Effector memory CD4-positive, alpha-beta T cell (primary cell): ENCODE results near the gene CENPP.

ENCODE experiments used
- DNase-seq, 3 donors: peaks; one replicate each; pipeline ENCODE4 v3.0.0-alpha.2; 2020
- H3K27ac ChIP-seq: 2 replicates; pipeline ENCODE4 v1.7.0; 2013; ENCODE audit warnings: mild to moderate bottlenecking, low read length, moderate library complexity; ENCODE audit not compliant: insufficient read depth, poor library complexity, severe bottlenecking
- H3K27me3 ChIP-seq: replicated peaks from 2 replicates; pipeline ENCODE4 v1.7.0; 2013; ENCODE audit warnings: mild to moderate bottlenecking, low read length; ENCODE audit not compliant: insufficient read depth, control insufficient read depth, poor library complexity, severe bottlenecking
- H3K36me3 ChIP-seq: 2 replicates; pipeline ENCODE4 v1.7.0; 2013; ENCODE audit warnings: mild to moderate bottlenecking, low read length, moderate library complexity; ENCODE audit not compliant: control insufficient read depth, insufficient read depth
- H3K4me1 ChIP-seq: 2 replicates; pipeline ENCODE4 v1.7.0; 2013; ENCODE audit warnings: low read length, mild to moderate bottlenecking; ENCODE audit not compliant: control insufficient read depth, insufficient read depth, poor library complexity, severe bottlenecking
- H3K4me3 ChIP-seq: 2 replicates; pipeline ENCODE4 v1.7.0; 2013; ENCODE audit warnings: low read length, low read depth, mild to moderate bottlenecking; ENCODE audit not compliant: insufficient read depth, poor library complexity, severe bottlenecking
- H3K9me3 ChIP-seq: 2 replicates; pipeline ENCODE4 v1.7.0; 2013; ENCODE audit warnings: mild to moderate bottlenecking, low read length, moderate library complexity; ENCODE audit not compliant: control insufficient read depth

Gene CENPP

GRCh38 chr9:92341578-92341977, 15.8 kb downstream of the CENPP start:
- H3K4me1 ChIP-seq: no peaks in the 10 kb centered on the region
- peaks cover 5% of the 10 kb centered on the region for H3K36me3 ChIP-seq
- H3K4me3 ChIP-seq: no peak overlapping the region

DNA sequence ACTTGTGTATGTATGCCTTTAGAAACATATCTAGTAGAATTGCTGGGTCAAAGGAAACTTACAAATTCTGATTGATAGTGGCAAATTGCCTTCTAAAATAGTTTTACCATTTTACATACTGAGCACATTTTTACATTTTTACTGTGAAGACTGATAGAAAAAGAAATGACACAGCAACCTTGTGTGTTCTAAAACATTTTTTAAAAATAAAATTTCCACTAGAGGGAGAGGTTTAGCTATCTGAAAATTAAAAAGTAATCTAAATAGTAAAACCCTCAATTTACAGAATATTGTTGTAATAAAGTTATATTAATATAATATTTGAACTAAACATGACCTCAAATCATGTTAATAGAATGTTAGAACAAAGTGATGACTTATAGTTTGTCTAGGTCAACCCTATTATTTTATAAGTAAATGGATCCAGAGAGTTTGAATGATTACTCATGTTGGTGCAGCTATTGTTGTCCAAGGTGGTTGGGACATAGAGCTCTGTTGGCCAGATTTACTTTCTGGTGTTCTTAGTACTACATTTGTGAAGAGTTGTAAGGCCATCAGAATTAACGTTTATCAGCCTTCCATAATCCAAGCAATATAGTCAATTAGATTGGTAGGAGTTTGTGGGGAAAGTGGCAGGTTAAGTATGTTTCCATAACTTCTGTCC, 17.2 kb downstream of the CENPP start:
- Histone ChIP-seq H3K9me3 (no peaks in the 10 kb centered on the region), H3K36me3 (peaks cover 5% of the 10 kb centered on the region)
- no peak for DNase-seq

More at GRCh38 chr9:92341578-92341977, 15.8 kb downstream of the CENPP start:
- no peaks in the 10 kb centered on the region for H3K9me3 ChIP-seq
- no peak for DNase-seq
- H3K27me3 ChIP-seq: no peaks in the 10 kb centered on the region
- no peak overlapping the region for H3K27ac ChIP-seq

GRCh38 chr9:92345582-92345981, 19.8 kb downstream of the CENPP start:
- Histone ChIP-seq H3K36me3 (no peaks in the 10 kb centered on the region), H3K27ac (no peak overlapping the region), H3K9me3 (no peaks in the 10 kb centered on the region), H3K27me3 (no peaks in the 10 kb centered on the region), H3K4me1 (no peaks in the 10 kb centered on the region), H3K4me3 (no peak overlapping the region)
- no peak for DNase-seq

More for the DNA sequence above, 17.2 kb downstream of the CENPP start:
- Histone ChIP-seq H3K4me1 (no peaks in the 10 kb centered on the region), H3K27me3 (no peaks in the 10 kb centered on the region), H3K4me3 (no peak overlapping the region), H3K27ac (no peak overlapping the region)

DNA sequence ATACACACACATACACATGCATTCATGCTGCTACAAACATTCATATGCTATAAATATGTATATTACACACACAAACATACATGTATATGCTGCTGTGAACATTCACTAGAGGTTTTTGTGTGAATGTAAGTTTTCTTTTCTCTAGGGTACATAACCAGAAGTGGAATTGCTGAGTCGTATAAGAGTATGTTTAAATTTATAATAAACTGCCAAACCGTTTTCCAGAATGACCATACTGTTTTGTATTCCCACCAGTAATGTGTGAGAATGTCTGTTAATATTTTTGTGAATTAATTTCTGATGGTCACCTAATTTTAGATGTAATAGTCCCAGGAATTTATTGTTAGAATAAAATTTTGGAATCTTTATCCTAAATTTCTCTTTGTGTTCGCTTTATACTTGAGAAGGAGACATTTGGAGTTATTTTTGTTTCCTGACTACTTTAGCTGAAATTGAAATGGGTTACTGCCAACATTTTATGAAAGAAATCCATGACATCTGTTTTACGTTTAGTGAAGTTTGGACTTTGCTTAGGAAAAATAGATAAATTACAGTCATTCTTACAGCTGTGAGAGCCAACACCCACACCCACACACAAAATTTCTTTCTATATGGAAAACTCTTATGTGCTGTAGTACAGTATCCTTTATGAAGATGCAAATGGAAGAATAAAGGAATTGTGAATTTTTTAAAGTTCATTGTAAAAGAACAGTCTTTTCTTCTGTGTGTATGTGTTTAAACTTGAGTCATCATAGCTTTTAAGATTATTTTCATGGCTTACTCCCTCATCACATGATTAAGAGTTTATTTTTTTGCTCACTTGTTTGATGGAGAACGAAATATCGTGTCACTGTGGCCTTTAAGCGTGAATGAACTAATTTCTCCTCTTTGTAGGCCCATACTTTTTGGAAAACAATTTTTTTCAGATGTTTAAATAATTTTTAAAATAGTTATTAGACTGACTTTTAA, 24.3 kb downstream of the CENPP start:
- H3K27me3 ChIP-seq: no peaks in the 10 kb centered on the region
- H3K36me3 ChIP-seq: no peaks in the 10 kb centered on the region
- H3K4me1 ChIP-seq: no peaks in the 10 kb centered on the region
- H3K27ac ChIP-seq: no peak overlapping the region
- DNase-seq: no peak
- no peak overlapping the region for H3K4me3 ChIP-seq
- H3K9me3 ChIP-seq: no peaks in the 10 kb centered on the region

GRCh38 chr9:92350740-92351133, 25.0 kb downstream of the CENPP start:
- Histone ChIP-seq H3K4me1 (no peaks in the 10 kb centered on the region), H3K27me3 (no peaks in the 10 kb centered on the region), H3K27ac (no peak overlapping the region), H3K9me3 (no peaks in the 10 kb centered on the region), H3K36me3 (no peaks in the 10 kb centered on the region), H3K4me3 (no peak overlapping the region)
- DNase-seq: no peak

DNA sequence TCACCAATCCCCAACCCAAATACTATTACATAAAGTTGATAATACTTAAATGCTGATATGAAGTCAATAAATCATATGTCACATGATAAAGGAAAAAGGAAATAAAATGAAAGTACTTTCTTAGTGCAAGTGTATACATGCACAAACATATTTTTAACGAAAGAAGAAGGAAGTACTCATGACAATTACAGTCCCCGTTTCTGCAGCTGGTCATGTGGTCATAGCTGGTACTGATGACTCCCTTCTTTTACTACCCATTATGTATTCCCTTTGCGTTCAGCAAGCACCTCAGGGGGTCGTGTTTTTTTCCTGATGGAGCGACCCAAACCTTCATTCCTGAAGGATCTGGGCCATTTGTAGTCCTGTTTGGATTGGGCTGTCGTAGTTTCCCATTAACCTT, 27.3 kb downstream of the CENPP start:
- no peak for DNase-seq
- H3K9me3 ChIP-seq: no peaks in the 10 kb centered on the region
- H3K27me3 ChIP-seq: no peaks in the 10 kb centered on the region
- H3K4me1 ChIP-seq: no peaks in the 10 kb centered on the region
- H3K4me3 ChIP-seq: no peak overlapping the region
- no peaks in the 10 kb centered on the region for H3K36me3 ChIP-seq
- H3K27ac ChIP-seq: no peak overlapping the region

DNA sequence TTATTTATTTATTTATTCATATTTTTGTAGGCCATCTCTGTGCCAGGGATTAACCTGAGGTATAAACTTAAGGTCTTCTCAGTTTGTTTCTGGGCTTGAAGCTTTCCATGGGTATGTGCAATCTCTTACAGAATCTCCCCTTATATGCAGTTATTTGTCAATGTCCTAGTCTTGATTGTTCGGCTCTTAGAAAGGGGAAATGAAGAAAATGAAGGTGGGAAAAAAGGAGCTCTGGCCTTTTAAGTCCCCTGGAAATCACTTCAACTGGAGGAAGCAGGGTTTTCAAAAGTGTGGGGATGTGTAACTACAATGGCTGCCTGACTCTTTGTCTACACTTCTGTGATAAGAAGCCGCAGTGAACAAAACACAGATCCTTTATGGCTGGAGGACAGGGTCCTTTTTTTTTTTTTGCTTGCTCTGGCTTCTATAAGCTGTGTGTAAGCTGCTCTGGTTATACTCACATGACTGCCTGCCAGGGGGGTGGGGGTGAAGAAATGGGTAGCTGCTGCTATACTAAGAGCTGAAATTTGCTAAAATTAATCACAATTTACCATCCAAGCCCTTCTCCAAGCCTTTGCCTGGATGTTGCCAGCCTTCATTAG, 33.7 kb downstream of the CENPP start:
- Histone ChIP-seq H3K9me3 (no peaks in the 10 kb centered on the region), H3K4me1 (no peaks in the 10 kb centered on the region), H3K4me3 (no peak overlapping the region), H3K27me3 (no peaks in the 10 kb centered on the region), H3K36me3 (no peaks in the 10 kb centered on the region), H3K27ac (no peak overlapping the region)
- no peak for DNase-seq

DNA sequence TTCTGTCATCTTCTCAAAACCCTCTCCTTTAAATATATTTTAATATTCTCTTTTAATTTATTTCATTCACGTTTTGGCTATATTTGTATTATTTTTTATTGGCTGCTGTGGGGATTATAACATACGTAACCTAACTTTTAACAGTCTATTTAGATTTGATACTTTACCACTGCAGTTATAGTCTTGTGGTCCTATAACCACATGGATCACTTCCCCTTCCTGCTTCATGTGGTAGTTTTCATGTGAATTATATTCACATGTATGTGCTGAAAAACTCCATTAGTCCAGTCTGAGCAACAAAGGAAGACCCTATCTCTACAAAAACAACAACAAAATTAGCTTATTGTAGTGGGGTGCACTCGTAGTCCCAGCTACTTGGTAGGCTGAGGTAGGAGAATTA, 34.3 kb downstream of the CENPP start:
- H3K27me3 ChIP-seq: no peaks in the 10 kb centered on the region
- no peak for DNase-seq
- no peaks in the 10 kb centered on the region for H3K36me3 ChIP-seq
- no peak overlapping the region for H3K27ac ChIP-seq
- H3K4me1 ChIP-seq: no peaks in the 10 kb centered on the region
- H3K4me3 ChIP-seq: no peak overlapping the region
- H3K9me3 ChIP-seq: no peaks in the 10 kb centered on the region

GRCh38 chr9:92369075-92369474, 43.3 kb downstream of the CENPP start:
- H3K27me3 ChIP-seq: no peaks in the 10 kb centered on the region
- no peaks in the 10 kb centered on the region for H3K9me3 ChIP-seq
- DNase-seq: no peak
- no peaks in the 10 kb centered on the region for H3K36me3 ChIP-seq
- no peaks in the 10 kb centered on the region for H3K4me1 ChIP-seq
- no peak overlapping the region for H3K27ac ChIP-seq
- H3K4me3 ChIP-seq: no peak overlapping the region

DNA sequence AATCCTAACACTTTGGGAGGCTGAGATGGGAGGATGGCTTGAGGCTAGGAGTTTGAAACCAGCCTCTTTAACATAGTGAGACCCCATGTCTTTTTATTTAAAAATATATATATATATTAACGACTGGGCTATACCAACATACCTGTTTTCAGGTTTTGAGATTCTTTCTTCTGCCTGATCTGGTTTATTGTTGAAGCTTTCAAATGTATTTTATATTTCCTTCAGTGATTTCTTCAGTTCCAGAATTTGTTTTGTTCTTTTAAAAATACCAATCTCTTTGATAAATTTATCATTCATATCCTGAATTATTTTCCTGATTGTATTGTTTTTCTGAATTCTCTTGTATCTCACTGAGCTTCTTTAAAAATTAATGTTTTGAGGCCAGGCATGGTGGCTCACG, 47.4 kb downstream of the CENPP start:
- H3K4me1 ChIP-seq: no peaks in the 10 kb centered on the region
- no peak overlapping the region for H3K27ac ChIP-seq

More for the DNA sequence above, 47.4 kb downstream of the CENPP start:
- Histone ChIP-seq H3K27me3 (no peaks in the 10 kb centered on the region), H3K36me3 (no peaks in the 10 kb centered on the region), H3K9me3 (no peaks in the 10 kb centered on the region), H3K4me3 (no peak overlapping the region)
- DNase-seq: no peak
